OCI-LY7 (cell line): ENCODE data around the gene FAM168B. TPM values are rescaled to one million over a fixed set of nuclear protein-coding genes. Genes with fewer than 3 reads are reported as not detected.

Experiments used
- BruUV-seq: library from RNA; stranded (reverse); fragments of 400-500 nt; replicated peaks from 2 replicates; lab custom pipeline; 2021; lab: Mats Ljungman, UMichigan
- CTCF ChIA-PET: fragments of 300-600 bp; sonication (Branson Sonifier 250); formaldehyde crosslinking; loops from one replicate; lab custom pipeline; 2022; ENCODE audit warnings: antibody characterized with exemption; ENCODE audit not compliant: unreplicated experiment; lab: Charles Lee
- POLR2A ChIA-PET: fragments of 300-600 bp; sonication (Branson Sonifier 250); formaldehyde crosslinking; loops from one replicate; lab custom pipeline; 2022; ENCODE audit warnings: antibody characterized with exemption; lab: Charles Lee
- DNase-seq: peaks from one replicate; pipeline ENCODE4 v3.0.0-alpha.2; 2015; ENCODE audit warnings: low spot score
- H2AFZ ChIP-seq: fragments of 200-600 bp; sonication (generic), shearing (Covaris generic); 2 replicates; pipeline ENCODE4 v1.6.1; 2014; ENCODE audit warnings: mild to moderate bottlenecking, antibody characterized with exemption, low read length, moderate library complexity
- H3K27ac ChIP-seq: fragments of 200-600 bp; sonication (generic); 2 replicates; pipeline ENCODE4 v1.5.1; 2014; ENCODE audit warnings: mixed run types, low read depth, mild to moderate bottlenecking, moderate library complexity, low read length, inconsistent platforms; ENCODE audit not compliant: poor library complexity, severe bottlenecking
- H3K36me3 ChIP-seq: fragments of 200-600 bp; sonication (generic); 2 replicates; pipeline ENCODE4 v1.6.1; 2014; ENCODE audit warnings: mild to moderate bottlenecking, antibody characterized with exemption, low read length, moderate library complexity, mixed read lengths; ENCODE audit not compliant: insufficient read depth
- H3K4me1 ChIP-seq: fragments of 200-600 bp; sonication (generic); 2 replicates; pipeline ENCODE4 v1.5.1; 2014; ENCODE audit warnings: mild to moderate bottlenecking, low read length; ENCODE audit not compliant: insufficient read depth, poor library complexity, severe bottlenecking
- H3K4me2 ChIP-seq: fragments of 200-600 bp; sonication (generic); 2 replicates; pipeline ENCODE4 v1.6.1; 2014; ENCODE audit warnings: mild to moderate bottlenecking, low read length
- H3K4me3 ChIP-seq: fragments of 200-600 bp; sonication (generic); 2 replicates; pipeline ENCODE4 v1.5.1; 2014; ENCODE audit warnings: mild to moderate bottlenecking, low read depth, low read length; ENCODE audit not compliant: poor library complexity, severe bottlenecking
- H3K79me2 ChIP-seq: fragments of 200-600 bp; sonication (generic); 2 replicates; pipeline ENCODE4 v1.6.1; 2016; ENCODE audit warnings: low read depth, mild to moderate bottlenecking, low read length, moderate library complexity, mixed read lengths; ENCODE audit not compliant: insufficient read depth
- H3K9me2 ChIP-seq: fragments of 200-600 bp; sonication (generic); 2 replicates; pipeline ENCODE4 v1.6.1; 2016; ENCODE audit warnings: mild to moderate bottlenecking, low read length, mixed read lengths; ENCODE audit not compliant: insufficient read depth
- H3K9me3 ChIP-seq: fragments of 200-600 bp; sonication (generic); 2 replicates; pipeline ENCODE4 v1.6.1; 2014; ENCODE audit warnings: mild to moderate bottlenecking, mixed run types, low read length, mixed read lengths
- H4K20me1 ChIP-seq: fragments of 200-600 bp; sonication (generic); 2 replicates; pipeline ENCODE4 v1.6.1; 2014; ENCODE audit warnings: mild to moderate bottlenecking, antibody characterized with exemption, low read length, moderate library complexity, mixed read lengths; ENCODE audit not compliant: insufficient read depth
- EZH2phosphoT487 ChIP-seq: fragments of 200-600 bp; sonication (generic); IDR thresholded peaks from 2 replicates; pipeline ENCODE4 v1.6.1; 2018; ENCODE audit warnings: low read depth, borderline replicate concordance, mild to moderate bottlenecking, mixed run types, antibody characterized with exemption, low read length, moderate library complexity, mixed read lengths
- intact Hi-C: fragments of 100-400 bp; cut with micrococcal nuclease; formaldehyde crosslinking; loops from one replicate; pipeline ENCODE4 v1.10.0; 2022; ENCODE audit not compliant: unreplicated experiment
- total RNA-seq, 2 experiments: library from RNA; depleted of rRNA in 1 of 2; stranded (reverse); fragments of >200 nt in 1 of 2; shearing (Covaris generic) in 1 of 2; gene quantifications; 2 replicates each; pipeline ENCODE4 v1.2.3, GENCODE V29; 2014 to 2022
- TF ChIP-seq, protein P1 (sequence below): fragments of 200-600 bp; sonication (generic); conservative IDR thresholded peaks from 2 replicates; pipeline ENCODE4 v1.5.1; 2014; ENCODE audit warnings: mild to moderate bottlenecking, antibody characterized with exemption, low read length, moderate library complexity, mixed read lengths

The FAM168B gene
- total RNA-seq, 2 experiments from 2014 or later = 53.6 to 85.3 TPM

- Histone ChIP-seq H3K36me3 (peaks cover 20% of the 10 kb centered on the region), H3K9me3 (no peaks in the 10 kb centered on the region), H3K4me3 (peak overlapping the region; percentile 97), H3K4me1 (peaks cover 21% of the 10 kb centered on the region), H3K79me2 (peaks cover 49% of the 10 kb centered on the region), H2AFZ (peak overlapping the region; percentile 87), H3K9me2 (no peaks in the 10 kb centered on the region), H3K27ac (peak overlapping the region; percentile 80), H3K4me2 (peak overlapping the region; percentile 89), H4K20me1 (peaks cover 17% of the 10 kb centered on the region)
- DNase-seq = peak; percentile 87
- TF ChIP-seq EZH2phosphoT487 = no peak
- TF ChIP-seq, protein P1, sequence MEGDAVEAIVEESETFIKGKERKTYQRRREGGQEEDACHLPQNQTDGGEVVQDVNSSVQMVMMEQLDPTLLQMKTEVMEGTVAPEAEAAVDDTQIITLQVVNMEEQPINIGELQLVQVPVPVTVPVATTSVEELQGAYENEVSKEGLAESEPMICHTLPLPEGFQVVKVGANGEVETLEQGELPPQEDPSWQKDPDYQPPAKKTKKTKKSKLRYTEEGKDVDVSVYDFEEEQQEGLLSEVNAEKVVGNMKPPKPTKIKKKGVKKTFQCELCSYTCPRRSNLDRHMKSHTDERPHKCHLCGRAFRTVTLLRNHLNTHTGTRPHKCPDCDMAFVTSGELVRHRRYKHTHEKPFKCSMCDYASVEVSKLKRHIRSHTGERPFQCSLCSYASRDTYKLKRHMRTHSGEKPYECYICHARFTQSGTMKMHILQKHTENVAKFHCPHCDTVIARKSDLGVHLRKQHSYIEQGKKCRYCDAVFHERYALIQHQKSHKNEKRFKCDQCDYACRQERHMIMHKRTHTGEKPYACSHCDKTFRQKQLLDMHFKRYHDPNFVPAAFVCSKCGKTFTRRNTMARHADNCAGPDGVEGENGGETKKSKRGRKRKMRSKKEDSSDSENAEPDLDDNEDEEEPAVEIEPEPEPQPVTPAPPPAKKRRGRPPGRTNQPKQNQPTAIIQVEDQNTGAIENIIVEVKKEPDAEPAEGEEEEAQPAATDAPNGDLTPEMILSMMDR = no peak; the same call in 1 of the 2 replicates
- intact Hi-C loops = loop anchor here (1.0 to 5.0 kb wide), 3 partner anchors 11 to 388 kb away; partner anchors contain the start of genes FAM168B and MZT2A
- TSS peak; percentile 94 for BruUV-seq
- ChIA-PET CTCF (interaction anchor here (0.6 kb wide), 1 partner anchor 11 kb away, joined by 3 read pairs; no protein-coding TSS in a partner anchor), POLR2A (interaction anchor here (0.6 to 4.0 kb wide), 13 partner anchors 8 to 546 kb away, joined by 3 to 18 read pairs (median 4); partner anchors contain the start of gene FAM168B)
These were observed 11.4 kb upstream of the FAM168B start for GRCh38 chr2:131104487-131105155.

GRCh38 chr2:131103165-131103564, 9.9 kb upstream of the FAM168B start:
- BruUV-seq = no TSS peak
- Histone ChIP-seq H3K79me2 (peaks cover 35% of the 10 kb centered on the region), H3K9me2 (no peaks in the 10 kb centered on the region), H3K4me3 (no peak overlapping the region), H3K4me2 (no peak overlapping the region), H3K27ac (no peak overlapping the region), H3K9me3 (no peaks in the 10 kb centered on the region), H3K36me3 (peaks cover 6% of the 10 kb centered on the region), H2AFZ (no peak overlapping the region), H3K4me1 (peaks cover 21% of the 10 kb centered on the region), H4K20me1 (peaks cover 15% of the 10 kb centered on the region)
- ChIA-PET CTCF (no interaction called here), POLR2A (interaction anchor here (0.7 to 4.0 kb wide), 5 partner anchors 8 to 155 kb away, joined by 3 to 18 read pairs (median 14); partner anchors contain the start of gene FAM168B)
- TF ChIP-seq, protein P1 = no peak
- no peak for TF ChIP-seq EZH2phosphoT487
- intact Hi-C loops = no loop called here
- no peak for DNase-seq
